GM18907 (cell line): ENCODE results near the gene TBXAS1.

Source experiments
- ATAC-seq: cut with Tn5 transposase; IDR thresholded peaks from one replicate; pipeline ENCODE4 v1.9.1; 2021; ENCODE audit warnings: mild to moderate bottlenecking, moderate library complexity; ENCODE audit not compliant: unreplicated experiment

TBXAS1 gene

GRCh38 chr7:139995017-139995915 lies 166.2 kb downstream of the TBXAS1 start:
- ATAC-seq = no peak

- no peak for ATAC-seq
These were observed 169.5 kb downstream of the TBXAS1 start for GRCh38 chr7:139998572-139998971.

GRCh38 chr7:139999516-139999915 lies 170.5 kb downstream of the TBXAS1 start:
- ATAC-seq = no peak

- ATAC-seq = no peak
These were observed 171.7 kb downstream of the TBXAS1 start for GRCh38 chr7:140000666-140001268.

GRCh38 chr7:140003913-140004382 lies 174.9 kb downstream of the TBXAS1 start:
- ATAC-seq = no peak

GRCh38 chr7:140004672-140005071 lies 175.6 kb downstream of the TBXAS1 start:
- ATAC-seq = no peak

- ATAC-seq = no peak
These were observed 176.3 kb downstream of the TBXAS1 start for GRCh38 chr7:140005341-140005740.

GRCh38 chr7:140005754-140006503 lies 176.9 kb downstream of the TBXAS1 start:
- ATAC-seq = no peak

- ATAC-seq = no peak
These were observed 177.5 kb downstream of the TBXAS1 start for GRCh38 chr7:140006600-140006999.

- ATAC-seq = no peak
These were observed 178.1 kb downstream of the TBXAS1 start for GRCh38 chr7:140007051-140007690.

- no peak for ATAC-seq
These were observed 179.9 kb downstream of the TBXAS1 start for GRCh38 chr7:140008755-140009610.

- no peak for ATAC-seq
These were observed 180.7 kb downstream of the TBXAS1 start for GRCh38 chr7:140009735-140010134.

GRCh38 chr7:140010194-140010895 lies 181.3 kb downstream of the TBXAS1 start:
- ATAC-seq = no peak

GRCh38 chr7:140013676-140014075 lies 184.6 kb downstream of the TBXAS1 start:
- no peak for ATAC-seq

GRCh38 chr7:140014123-140014522 lies 185.1 kb downstream of the TBXAS1 start:
- no peak for ATAC-seq

GRCh38 chr7:140015471-140015970 lies 186.5 kb downstream of the TBXAS1 start:
- no peak for ATAC-seq

- no peak for ATAC-seq
These were observed 187.5 kb downstream of the TBXAS1 start for GRCh38 chr7:140016540-140016939.

- no peak for ATAC-seq
These were observed 188.0 kb downstream of the TBXAS1 start for GRCh38 chr7:140017034-140017433.

- ATAC-seq = no peak
These were observed 188.5 kb downstream of the TBXAS1 start for GRCh38 chr7:140017543-140017942.
